ENCODE data around the gene ABTB2.

DNA sequence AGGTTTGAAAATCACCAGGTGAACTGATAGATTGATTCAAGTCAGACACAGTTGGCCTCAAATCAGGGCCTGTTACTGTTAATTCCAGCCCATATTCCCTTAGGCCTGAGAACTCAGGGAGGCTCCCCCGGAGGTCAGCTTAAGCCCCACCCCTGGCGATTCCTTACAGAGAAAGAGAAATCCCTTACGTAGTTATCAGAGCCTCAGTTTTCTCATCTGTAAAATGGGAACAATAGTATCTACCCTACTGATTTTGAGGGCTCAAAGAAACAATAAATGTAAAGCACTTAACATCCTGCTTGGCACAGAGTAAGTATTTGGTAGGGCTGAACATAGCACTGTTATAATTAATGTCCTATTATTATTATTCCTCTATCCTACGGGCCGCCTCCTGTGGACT is 158.3 kb downstream of the ABTB2 start:
- TF ChIP-seq, protein P1, sequence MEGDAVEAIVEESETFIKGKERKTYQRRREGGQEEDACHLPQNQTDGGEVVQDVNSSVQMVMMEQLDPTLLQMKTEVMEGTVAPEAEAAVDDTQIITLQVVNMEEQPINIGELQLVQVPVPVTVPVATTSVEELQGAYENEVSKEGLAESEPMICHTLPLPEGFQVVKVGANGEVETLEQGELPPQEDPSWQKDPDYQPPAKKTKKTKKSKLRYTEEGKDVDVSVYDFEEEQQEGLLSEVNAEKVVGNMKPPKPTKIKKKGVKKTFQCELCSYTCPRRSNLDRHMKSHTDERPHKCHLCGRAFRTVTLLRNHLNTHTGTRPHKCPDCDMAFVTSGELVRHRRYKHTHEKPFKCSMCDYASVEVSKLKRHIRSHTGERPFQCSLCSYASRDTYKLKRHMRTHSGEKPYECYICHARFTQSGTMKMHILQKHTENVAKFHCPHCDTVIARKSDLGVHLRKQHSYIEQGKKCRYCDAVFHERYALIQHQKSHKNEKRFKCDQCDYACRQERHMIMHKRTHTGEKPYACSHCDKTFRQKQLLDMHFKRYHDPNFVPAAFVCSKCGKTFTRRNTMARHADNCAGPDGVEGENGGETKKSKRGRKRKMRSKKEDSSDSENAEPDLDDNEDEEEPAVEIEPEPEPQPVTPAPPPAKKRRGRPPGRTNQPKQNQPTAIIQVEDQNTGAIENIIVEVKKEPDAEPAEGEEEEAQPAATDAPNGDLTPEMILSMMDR (IDR thresholded peaks at IDR 0.05) = no peak
- TF ChIP-seq MYC (IDR thresholded peaks at IDR 0.05; ENCODE audit: borderline replicate concordance, low read length) (no peak), CHD2 (IDR thresholded peaks at IDR 0.05; ENCODE audit: low read length, partially characterized antibody) (no peak), RNF2 (IDR thresholded peaks at IDR 0.05; ENCODE audit: borderline replicate concordance, low read depth) (no peak), CEBPB (IDR thresholded peaks at IDR 0.05) (no peak), JUNB (IDR thresholded peaks at IDR 0.05) (no peak), SREBF2 (IDR thresholded peaks at IDR 0.05) (no peak), SMC3 (IDR thresholded peaks at IDR 0.05) (no peak), NFE2L2 (conservative IDR thresholded peaks at IDR 0.05; ENCODE audit: low read length) (no peak)

Measured in A549 (cell line).